Epithelial cell of proximal tubule (primary cell): ENCODE results near the gene ICAM2. TPM values are rescaled to one million over a fixed set of nuclear protein-coding genes. Genes with fewer than 3 reads are reported as not detected.
A peak's percentile ranks its signal among the peaks of the same experiment; 100 is the strongest.

Experiments used
- DNase-seq: peaks from one replicate; pipeline ENCODE4 v3.0.0-alpha.2; 2011; ENCODE audit warnings: low read depth
- H3K4me3 ChIP-seq: 2 replicates; pipeline ENCODE4 v1.5.1; 2011; ENCODE audit warnings: low read depth, mild to moderate bottlenecking, low read length
- total RNA-seq: library from RNA; depleted of rRNA; stranded (reverse); fragments of >200 nt; gene quantifications from 2 replicates; pipeline ENCODE4 v1.2.3, GENCODE V29; 2015
- TF ChIP-seq, protein P1 (sequence below): conservative IDR thresholded peaks from 2 replicates; pipeline ENCODE4 v1.5.1; 2012; ENCODE audit warnings: low read depth, mild to moderate bottlenecking, low read length

Gene ICAM2
- total RNA-seq, 1 donor from 2014 or later = 19.9 TPM

DNA sequence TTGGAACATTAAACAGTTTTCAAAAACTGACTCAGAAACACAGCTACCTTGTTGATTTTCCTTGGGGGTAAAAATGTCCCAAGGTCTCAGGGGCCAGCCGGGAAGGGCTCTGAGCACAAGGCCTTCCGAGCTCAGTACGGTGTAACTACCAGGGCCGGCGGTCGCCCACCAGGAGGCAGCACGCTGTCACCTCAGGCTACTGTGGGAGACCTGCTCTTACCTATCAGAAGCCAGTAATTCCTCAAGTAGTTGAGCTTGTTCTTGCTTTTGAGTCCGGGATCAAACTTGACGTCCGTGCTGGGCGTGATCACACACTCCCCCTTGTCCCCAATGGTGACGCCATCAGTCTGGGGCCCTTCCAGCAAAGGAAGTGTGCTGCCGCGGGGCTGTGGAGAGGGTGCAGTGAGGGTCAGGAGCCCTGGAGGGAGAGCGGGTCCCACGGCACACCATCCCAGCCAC, 43.4 kb upstream of the ICAM2 start:
- TF ChIP-seq, protein P1, sequence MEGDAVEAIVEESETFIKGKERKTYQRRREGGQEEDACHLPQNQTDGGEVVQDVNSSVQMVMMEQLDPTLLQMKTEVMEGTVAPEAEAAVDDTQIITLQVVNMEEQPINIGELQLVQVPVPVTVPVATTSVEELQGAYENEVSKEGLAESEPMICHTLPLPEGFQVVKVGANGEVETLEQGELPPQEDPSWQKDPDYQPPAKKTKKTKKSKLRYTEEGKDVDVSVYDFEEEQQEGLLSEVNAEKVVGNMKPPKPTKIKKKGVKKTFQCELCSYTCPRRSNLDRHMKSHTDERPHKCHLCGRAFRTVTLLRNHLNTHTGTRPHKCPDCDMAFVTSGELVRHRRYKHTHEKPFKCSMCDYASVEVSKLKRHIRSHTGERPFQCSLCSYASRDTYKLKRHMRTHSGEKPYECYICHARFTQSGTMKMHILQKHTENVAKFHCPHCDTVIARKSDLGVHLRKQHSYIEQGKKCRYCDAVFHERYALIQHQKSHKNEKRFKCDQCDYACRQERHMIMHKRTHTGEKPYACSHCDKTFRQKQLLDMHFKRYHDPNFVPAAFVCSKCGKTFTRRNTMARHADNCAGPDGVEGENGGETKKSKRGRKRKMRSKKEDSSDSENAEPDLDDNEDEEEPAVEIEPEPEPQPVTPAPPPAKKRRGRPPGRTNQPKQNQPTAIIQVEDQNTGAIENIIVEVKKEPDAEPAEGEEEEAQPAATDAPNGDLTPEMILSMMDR = peak; percentile 39
- no peak overlapping the region for H3K4me3 ChIP-seq
- DNase-seq = no peak

DNA sequence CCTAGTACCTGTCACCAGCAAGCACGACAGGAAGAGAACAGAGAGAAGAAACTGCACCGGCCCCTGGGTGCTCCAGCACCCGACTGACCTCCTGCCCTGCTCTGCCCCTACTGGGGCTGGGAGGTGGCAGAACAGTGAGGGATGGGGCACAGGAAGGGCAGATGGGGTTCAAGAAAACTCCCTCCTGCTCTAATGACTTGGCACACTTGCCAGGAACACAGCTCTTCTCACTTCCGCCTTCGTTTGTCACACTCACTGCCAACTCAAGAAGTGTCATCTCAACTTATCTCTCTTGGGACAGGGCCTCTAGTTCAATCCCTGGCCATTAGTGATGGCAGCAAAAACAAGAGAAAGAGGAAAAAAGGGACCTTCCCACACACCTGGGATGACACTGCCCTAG, 42.7 kb upstream of the ICAM2 start:
- no peak overlapping the region for H3K4me3 ChIP-seq
- no peak for DNase-seq
- TF ChIP-seq, protein P1 = no peak

DNA sequence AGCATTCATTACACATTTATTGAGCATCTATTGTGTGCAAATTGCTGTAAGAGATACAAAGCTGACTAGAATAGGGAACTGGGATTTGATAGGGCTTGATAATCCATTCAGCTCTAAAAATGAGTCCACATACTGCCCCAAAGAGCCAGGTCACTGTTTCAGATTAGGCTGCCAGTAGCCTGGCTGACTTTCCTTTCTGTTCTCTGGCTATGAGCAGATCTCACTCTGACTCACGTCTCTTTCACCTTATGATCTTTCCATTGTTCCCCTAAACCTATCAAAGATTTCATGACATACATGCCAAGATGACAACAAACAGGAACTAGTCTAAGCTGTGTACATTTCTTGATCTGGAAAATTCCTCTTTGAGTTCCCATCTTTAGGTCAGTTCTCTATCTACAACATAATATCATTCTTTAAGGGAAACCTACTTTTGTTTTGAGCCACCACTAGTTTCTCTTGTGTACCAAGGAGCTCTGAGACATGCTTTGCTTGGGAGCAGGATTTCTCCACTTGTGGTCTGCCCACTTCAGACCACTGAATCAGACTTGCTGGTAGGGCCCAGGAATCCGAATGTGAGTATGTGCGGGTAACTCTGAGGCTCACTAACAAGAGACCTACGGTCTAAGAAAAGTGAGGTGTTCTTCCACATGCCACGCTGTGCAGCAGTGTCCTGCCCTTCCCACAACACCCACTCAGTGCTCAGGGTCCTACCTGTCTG, 40.9 kb upstream of the ICAM2 start:
- DNase-seq = no peak
- H3K4me3 ChIP-seq = no peak overlapping the region
- TF ChIP-seq, protein P1 = no peak

DNA sequence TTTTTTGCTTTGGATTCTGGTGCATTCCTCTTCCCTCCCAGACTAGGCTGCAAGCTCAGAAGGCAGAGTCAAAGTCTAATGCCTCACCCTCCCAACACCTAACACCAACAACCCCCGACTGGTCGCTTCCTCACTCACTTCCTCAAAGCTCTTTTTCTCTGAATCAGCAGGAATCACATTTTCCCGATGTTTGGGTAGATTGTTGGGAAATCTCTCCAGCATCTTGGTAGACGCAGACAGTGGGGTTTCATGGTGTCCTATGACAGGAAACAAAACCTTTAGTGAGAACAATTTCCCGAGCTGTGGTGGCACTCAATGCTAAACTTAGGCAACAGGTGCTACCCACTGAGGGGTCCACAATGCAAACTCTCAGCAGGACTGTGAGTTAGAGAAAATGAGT, 39.9 kb upstream of the ICAM2 start:
- TF ChIP-seq, protein P1 = no peak
- DNase-seq = no peak
- no peak overlapping the region for H3K4me3 ChIP-seq

DNA sequence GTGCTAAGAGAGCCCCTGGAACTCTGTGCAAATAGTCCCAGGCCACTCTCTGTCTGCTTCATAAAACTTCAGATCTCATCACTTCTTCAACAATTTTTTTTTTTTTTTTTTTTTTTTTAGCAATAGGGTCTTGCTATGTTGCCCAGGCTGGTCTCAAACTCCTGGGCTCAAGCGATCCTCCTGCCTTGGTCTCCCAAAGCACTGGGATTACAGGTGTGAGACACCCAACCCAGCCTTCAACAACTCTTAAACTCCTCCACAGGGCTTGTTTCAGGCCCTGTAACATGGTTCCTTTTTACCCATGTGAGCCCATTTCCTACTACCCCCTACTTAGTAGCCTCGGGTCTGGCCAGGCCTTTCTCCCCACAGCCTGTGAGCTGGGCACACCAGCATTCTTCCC, 39.3 kb upstream of the ICAM2 start:
- TF ChIP-seq, protein P1 = no peak
- no peak for DNase-seq
- no peak overlapping the region for H3K4me3 ChIP-seq

DNA sequence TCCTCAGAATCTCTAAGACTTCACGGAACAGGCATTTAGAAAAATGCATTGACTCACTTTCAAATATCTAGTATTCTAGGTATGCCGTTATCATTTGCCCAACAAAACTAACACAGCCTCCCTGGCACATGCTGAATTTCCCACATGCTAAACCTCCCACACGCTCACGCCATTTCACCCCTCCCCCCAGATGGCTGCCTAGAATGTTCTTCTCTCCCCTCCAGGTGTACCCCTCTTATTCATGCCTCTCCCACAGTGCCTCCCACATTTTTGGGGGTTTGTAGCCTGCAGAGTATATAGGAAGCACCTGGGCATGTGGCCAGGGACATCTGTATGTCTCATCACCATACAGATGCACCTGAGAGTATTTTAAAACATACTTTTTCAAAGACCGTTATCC, 38.2 kb upstream of the ICAM2 start:
- no peak for DNase-seq
- no peak overlapping the region for H3K4me3 ChIP-seq
- TF ChIP-seq, protein P1 = no peak

DNA sequence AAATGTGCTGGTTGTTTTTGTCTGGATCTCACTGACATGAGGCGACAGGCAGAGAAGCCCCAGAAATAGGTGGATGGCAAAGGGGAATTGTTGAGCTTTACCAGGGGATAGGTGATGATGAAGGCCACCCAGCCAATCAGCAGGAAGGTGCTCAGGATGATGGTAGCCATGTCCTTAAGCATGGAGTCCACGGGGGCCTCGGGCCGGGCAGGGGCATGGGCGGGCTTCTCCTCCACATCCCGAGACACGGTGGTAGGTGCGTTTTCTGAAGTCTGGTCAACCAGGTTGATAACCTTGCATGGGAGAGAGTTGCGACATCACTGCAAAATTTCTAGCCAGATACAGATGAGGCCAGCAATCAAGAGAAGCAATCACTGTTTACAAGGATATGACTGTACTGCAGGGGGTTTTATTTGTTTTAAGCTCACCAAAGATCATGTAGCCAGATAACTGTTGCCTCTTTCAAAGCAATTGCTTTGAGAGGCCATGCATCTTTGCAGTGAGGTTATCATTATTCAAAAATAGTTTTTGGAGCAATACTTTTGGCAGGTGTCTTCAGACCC, 37.3 kb upstream of the ICAM2 start:
- TF ChIP-seq, protein P1 = no peak
- H3K4me3 ChIP-seq = no peak overlapping the region
- DNase-seq = no peak
